DND-41 (cell line): ENCODE data around the gene PAPOLB.

ENCODE experiments used
- CTCF ChIP-seq: IDR thresholded peaks from 2 replicates; pipeline ENCODE4 v1.5.1; 2012; ENCODE audit warnings: borderline replicate concordance, low read length, moderate library complexity, mild to moderate bottlenecking; ENCODE audit not compliant: poor library complexity, severe bottlenecking; ENCODE audit errors: extremely low read depth
- EZH2 ChIP-seq: IDR thresholded peaks from 3 replicates; pipeline ENCODE4 v1.6.1; 2012; ENCODE audit warnings: borderline replicate concordance, low read depth, mild to moderate bottlenecking, moderate library complexity, low read length, inconsistent platforms; ENCODE audit not compliant: severe bottlenecking

DNA sequence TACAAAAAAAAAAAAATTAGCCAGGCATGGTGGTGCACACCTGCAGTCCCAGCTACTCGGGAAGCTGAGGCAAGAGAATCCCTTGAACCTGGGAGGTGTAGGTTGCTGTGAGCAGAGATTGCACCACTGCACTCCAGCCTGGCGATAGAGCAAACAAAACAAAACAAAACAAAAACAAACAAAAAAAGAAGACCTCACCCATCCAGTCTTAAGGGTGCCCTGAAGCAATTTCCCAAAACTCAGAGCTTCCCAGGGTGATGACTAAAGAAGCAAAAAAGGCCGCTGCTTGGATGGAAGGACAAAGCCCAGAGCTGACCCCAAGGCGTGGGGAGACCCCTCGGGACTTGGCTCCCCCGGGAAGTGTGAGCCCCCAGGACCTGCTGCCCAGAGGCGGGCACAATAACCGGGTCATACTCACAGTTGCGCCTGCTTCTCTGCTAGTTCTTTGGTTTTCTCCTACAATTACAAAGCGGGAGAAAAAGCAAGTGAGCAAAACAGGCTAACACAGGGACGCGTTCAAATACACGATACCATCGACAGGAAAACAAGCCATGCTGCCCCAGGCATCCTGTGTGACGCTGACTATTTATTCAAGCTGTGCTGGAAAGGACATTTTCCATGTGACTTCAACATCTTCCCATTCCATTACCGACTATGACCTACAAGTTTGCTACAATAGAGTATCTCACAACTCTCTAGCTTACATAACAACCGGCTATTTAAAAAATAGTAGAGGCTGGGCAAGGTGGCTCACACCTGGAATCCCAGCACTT, 29.9 kb downstream of the PAPOLB start:
- TF ChIP-seq EZH2 (no peak), CTCF (no peak)
